Fibroblast of lung (primary cell): ENCODE results near the gene CD58. TPM values are rescaled to one million over a fixed set of nuclear protein-coding genes. Genes with fewer than 3 reads are reported as not detected.

Experiments
- DNase-seq, 2 donors: peaks; one replicate each; pipeline versions ENCODE4 v3.0.0 to v3.0.0-alpha.2; 2010; ENCODE audit warnings: low read depth in 2 of 2
- H2AFZ ChIP-seq: 2 replicates; pipeline ENCODE4 v1.5.1; 2012; ENCODE audit warnings: low read length, control low read depth, inconsistent platforms
- H3K27ac ChIP-seq: 2 replicates; pipeline ENCODE4 v1.5.1; 2011; ENCODE audit warnings: low read length, control low read depth; ENCODE audit not compliant: insufficient read depth
- H3K27me3 ChIP-seq: 2 replicates; pipeline ENCODE4 v1.5.1; 2011; ENCODE audit warnings: mild to moderate bottlenecking, low read length; ENCODE audit not compliant: control insufficient read depth, insufficient read depth
- H3K36me3 ChIP-seq: 2 replicates; pipeline ENCODE4 v1.5.1; 2011; ENCODE audit warnings: low read length; ENCODE audit not compliant: control insufficient read depth, insufficient read depth
- H3K4me1 ChIP-seq: 2 replicates; pipeline ENCODE4 v1.5.1; 2011; ENCODE audit warnings: low read length; ENCODE audit not compliant: control insufficient read depth, insufficient read depth; ENCODE audit errors: extremely low read depth
- H3K4me2 ChIP-seq: 2 replicates; pipeline ENCODE4 v1.5.1; 2011; ENCODE audit warnings: low read length, control low read depth; ENCODE audit not compliant: insufficient read depth; ENCODE audit errors: extremely low read depth
- H3K4me3 ChIP-seq, 4 experiments: fragments of 200-600 bp in 1 of 4; sonication (generic) in 1 of 4; replicated peaks in 1 of 4; 2 replicates each; pipeline ENCODE4 v1.5.1; 2011 to 2016; ENCODE audit warnings: low read length in 4 of 4, low read depth in 3 of 4, mild to moderate bottlenecking in 3 of 4, control low read depth in 2 of 4, inconsistent platforms in 1 of 4, mixed read lengths in 1 of 4; ENCODE audit not compliant: insufficient read depth in 1 of 4; ENCODE audit errors: control extremely low read depth in 1 of 4
- H3K79me2 ChIP-seq: 2 replicates; pipeline ENCODE4 v1.5.1; 2012; ENCODE audit warnings: mild to moderate bottlenecking, low read length, inconsistent platforms; ENCODE audit not compliant: control insufficient read depth, insufficient read depth
- H3K9ac ChIP-seq: 2 replicates; pipeline ENCODE4 v1.5.1; 2011; ENCODE audit warnings: mild to moderate bottlenecking, low read length, control low read depth; ENCODE audit not compliant: insufficient read depth
- H3K9me3 ChIP-seq: 2 replicates; pipeline ENCODE4 v1.5.1; 2012; ENCODE audit warnings: low read depth, low read length; ENCODE audit not compliant: control insufficient read depth, insufficient read depth
- H4K20me1 ChIP-seq: 2 replicates; pipeline ENCODE4 v1.5.1; 2011; ENCODE audit warnings: low read length; ENCODE audit not compliant: control insufficient read depth, insufficient read depth; ENCODE audit errors: extremely low read depth
- CTCF ChIP-seq, 2 donors: IDR thresholded peaks in 1 of 2; conservative IDR thresholded peaks in 1 of 2; 1 replicate in 1 of 2; 2 replicates in 1 of 2; pipeline ENCODE4 v1.5.1; 2011 to 2012; ENCODE audit warnings: low read length in 2 of 2, control low read depth in 1 of 2, inconsistent platforms in 1 of 2, low read depth in 1 of 2, mild to moderate bottlenecking in 1 of 2
- EZH2 ChIP-seq: IDR thresholded peaks from 2 replicates; pipeline ENCODE4 v1.5.1; 2012; ENCODE audit warnings: low read length, control low read depth, mild to moderate bottlenecking; ENCODE audit errors: missing control alignments
- polyA plus RNA-seq, 2 donors: library from polyadenylated mRNA; depleted of rRNA in 1 of 2; stranded (reverse) in 1 of 2; unstranded in 1 of 2; fragments of >200 nt; gene quantifications; 2 replicates each; pipeline ENCODE4 v1.2.1, GENCODE V29; 2011 to 2012; ENCODE audit warnings: missing spikeins in 1 of 2
- total RNA-seq: library from RNA; depleted of rRNA; stranded (reverse); fragments of >200 nt; gene quantifications from 2 replicates; pipeline ENCODE4 v1.2.1, GENCODE V29; 2014

CD58 gene
- total and polyA plus RNA-seq, 2 donors (not counting 1 experiment from before 2014, with no cell fraction given), result 8.4 to 16.3 TPM

GRCh38 chr1:116580446-116581322 lies 9.9 kb upstream of the CD58 start:
- Histone ChIP-seq H3K27me3 (peaks cover 4% of the 10 kb centered on the region), H3K4me3 (no peak overlapping the region), H3K79me2 (no peaks in the 10 kb centered on the region), H3K4me2 (no peak overlapping the region), H3K4me1 (no peaks in the 10 kb centered on the region), H3K36me3 (no peaks in the 10 kb centered on the region), H3K9ac (no peak overlapping the region), H3K9me3 (no peaks in the 10 kb centered on the region), H2AFZ (no peak overlapping the region), H3K27ac (no peak overlapping the region), H4K20me1 (no peaks in the 10 kb centered on the region)
- peak in 1 of 2 donors; percentile 58 for DNase-seq
- TF ChIP-seq CTCF (conservative IDR thresholded peaks at IDR 0.05 in 1 of 2, IDR thresholded peaks at IDR 0.05 in 1 of 2; ENCODE audit: low read depth in 1 of 2, low read length in 2 of 2), result no peak
- no peak for TF ChIP-seq EZH2

GRCh38 chr1:116579259-116579875 lies 8.5 kb upstream of the CD58 start:
- H4K20me1 ChIP-seq, result no peaks in the 10 kb centered on the region
- no peaks in the 10 kb centered on the region for H3K36me3 ChIP-seq
- H3K4me3 ChIP-seq, result no peak overlapping the region
- no peak for DNase-seq
- H3K9me3 ChIP-seq, result no peaks in the 10 kb centered on the region
- peaks cover 4% of the 10 kb centered on the region for H3K27me3 ChIP-seq
- H3K79me2 ChIP-seq, result no peaks in the 10 kb centered on the region
- H3K27ac ChIP-seq, result no peak overlapping the region
- H3K9ac ChIP-seq, result no peak overlapping the region
- H2AFZ ChIP-seq, result no peak overlapping the region
- H3K4me1 ChIP-seq, result no peaks in the 10 kb centered on the region
- H3K4me2 ChIP-seq, result no peak overlapping the region
- no peak for TF ChIP-seq CTCF (conservative IDR thresholded peaks at IDR 0.05 in 1 of 2, IDR thresholded peaks at IDR 0.05 in 1 of 2; ENCODE audit: low read depth in 1 of 2, low read length in 2 of 2)
- TF ChIP-seq EZH2, result peak; percentile 15

- Histone ChIP-seq H3K27me3 (peaks cover 4% of the 10 kb centered on the region), H3K27ac (no peak overlapping the region), H3K9ac (no peak overlapping the region), H3K4me1 (no peaks in the 10 kb centered on the region), H2AFZ (no peak overlapping the region), H3K4me2 (no peak overlapping the region), H3K79me2 (no peaks in the 10 kb centered on the region), H3K9me3 (no peaks in the 10 kb centered on the region), H3K36me3 (no peaks in the 10 kb centered on the region), H3K4me3 (no peak overlapping the region), H4K20me1 (no peaks in the 10 kb centered on the region)
- no peak for TF ChIP-seq CTCF (conservative IDR thresholded peaks at IDR 0.05 in 1 of 2, IDR thresholded peaks at IDR 0.05 in 1 of 2; ENCODE audit: low read depth in 1 of 2, low read length in 2 of 2)
- no peak for TF ChIP-seq EZH2
- no peak for DNase-seq
Observed at GRCh38 chr1:116578581-116578980, 7.8 kb upstream of the CD58 start.
